Measurements from ENCODE around the gene RSBN1.

DNA sequence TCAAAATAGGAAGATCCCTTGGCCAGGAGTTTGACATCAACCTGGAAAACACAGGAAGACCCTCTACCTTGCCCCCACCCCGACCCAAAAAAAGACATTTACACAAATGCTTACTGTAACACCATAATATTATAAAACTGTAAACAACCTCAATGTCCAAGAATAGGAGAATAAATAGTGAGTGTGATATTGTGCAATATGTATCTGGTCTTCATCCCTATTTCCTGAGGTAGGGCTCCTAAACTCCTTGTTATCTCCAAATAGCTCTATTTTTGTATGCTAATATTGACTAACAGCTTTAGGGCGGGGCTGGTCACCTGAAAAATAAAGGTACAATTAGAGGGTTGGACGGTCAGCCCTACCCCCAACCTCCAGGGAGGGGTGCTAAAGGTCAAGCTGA is 23.5 kb downstream of the RSBN1 start:
- TF ChIP-seq NFRKB (IDR thresholded peaks at IDR 0.05) (no peak), FOXA1 (IDR thresholded peaks at IDR 0.05) (no peak), PKNOX1 (IDR thresholded peaks at IDR 0.05) (no peak), HDGF (IDR thresholded peaks at IDR 0.05; ENCODE audit: borderline replicate concordance) (no peak), ELF4 (IDR thresholded peaks at IDR 0.05) (no peak), BHLHE40 (IDR thresholded peaks at IDR 0.05; ENCODE audit: borderline replicate concordance) (no peak), LEF1 (IDR thresholded peaks at IDR 0.05; ENCODE audit: borderline replicate concordance) (no peak), ARNT (IDR thresholded peaks at IDR 0.05) (no peak), TARDBP (IDR thresholded peaks at IDR 0.05) (no peak), SP1 (IDR thresholded peaks at IDR 0.05) (no peak), FOXK2 (IDR thresholded peaks at IDR 0.05) (no peak), SUZ12 (IDR thresholded peaks at IDR 0.05) (no peak), FOXM1 (IDR thresholded peaks at IDR 0.05; ENCODE audit: borderline replicate concordance) (no peak)
